Right hindlimb (tissue), 1 donor: ENCODE data around the gene ISCA1.
"Not testable (repeated sequence)": the region's sequence is repeated elsewhere in the genome, so short reads cannot be mapped to it uniquely, and the experiment has no call there.

Experiments used
- DNase-seq: peaks from one replicate; pipeline ENCODE4 v3.0.0-alpha.2; 2018

The ISCA1 gene

DNA sequence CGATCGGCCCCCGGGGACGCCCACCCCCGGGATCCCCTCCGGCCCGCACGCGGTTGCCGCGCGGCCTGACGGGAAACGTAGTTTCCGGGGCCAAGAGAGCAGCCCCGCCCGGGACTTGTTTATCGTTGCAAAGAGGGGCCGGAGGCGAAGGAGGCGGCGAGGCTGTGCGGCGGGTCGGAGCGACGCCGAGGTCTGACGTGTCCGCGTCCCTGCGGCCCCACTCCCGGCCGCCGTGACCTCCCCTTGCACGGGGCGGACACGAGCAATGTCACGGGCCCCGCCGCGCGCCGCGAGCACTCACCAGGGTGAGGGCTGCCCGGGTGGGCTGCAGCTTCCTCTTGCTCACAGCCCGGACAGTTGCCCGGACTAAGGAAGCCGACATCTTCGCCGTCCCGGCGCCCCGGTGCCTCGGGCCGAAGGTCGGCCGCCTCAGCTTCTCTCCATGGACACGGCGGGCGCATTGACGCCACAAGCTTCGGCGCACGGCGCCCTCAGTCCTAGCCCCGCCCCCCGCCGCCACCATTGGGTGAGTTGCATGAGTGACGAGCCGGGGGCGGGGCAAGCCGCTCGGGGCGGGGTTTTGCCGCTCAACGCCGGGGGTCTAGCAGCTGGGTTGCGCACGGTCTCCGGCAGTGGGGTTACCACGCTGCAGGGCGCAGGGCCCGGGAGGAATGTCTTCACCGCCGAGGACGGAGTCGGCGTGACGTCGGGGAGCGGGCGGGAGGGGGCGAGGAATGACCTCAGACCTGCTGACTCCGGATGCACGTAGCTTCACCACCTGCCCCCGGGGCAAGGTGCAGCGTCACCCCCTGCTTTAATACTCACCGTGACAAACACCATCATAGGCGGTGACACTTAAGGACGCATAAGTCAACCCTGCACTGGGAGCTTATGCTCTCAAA lies at the start of gene ISCA1:
TSS of gene ISCA1 (minus strand) at position 462 of the 902 bp plus-strand sequence. CDS start at position 382, 80 bp downstream.
- DNase-seq = peak; percentile 97

DNA sequence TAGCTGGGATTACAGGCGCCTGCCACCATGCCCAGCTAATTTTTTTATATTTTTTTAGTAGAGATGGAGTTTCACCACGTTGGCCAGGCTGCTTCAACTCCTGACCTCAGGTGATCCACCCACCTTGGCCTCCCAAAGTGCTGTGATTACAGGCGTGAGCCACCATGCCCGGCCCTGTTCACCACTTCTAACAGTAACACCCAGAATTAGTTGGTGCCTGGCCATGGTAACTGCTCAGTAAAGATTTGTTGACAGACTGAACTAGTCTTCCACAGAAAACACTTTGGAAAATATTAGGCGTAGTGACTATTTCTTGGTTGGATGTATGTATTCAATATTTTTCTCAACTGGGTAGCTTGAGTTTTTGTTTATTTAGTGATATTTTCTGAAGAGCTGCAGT lies 47.8 kb upstream of the ISCA1 start:
- DNase-seq = no peak

DNA sequence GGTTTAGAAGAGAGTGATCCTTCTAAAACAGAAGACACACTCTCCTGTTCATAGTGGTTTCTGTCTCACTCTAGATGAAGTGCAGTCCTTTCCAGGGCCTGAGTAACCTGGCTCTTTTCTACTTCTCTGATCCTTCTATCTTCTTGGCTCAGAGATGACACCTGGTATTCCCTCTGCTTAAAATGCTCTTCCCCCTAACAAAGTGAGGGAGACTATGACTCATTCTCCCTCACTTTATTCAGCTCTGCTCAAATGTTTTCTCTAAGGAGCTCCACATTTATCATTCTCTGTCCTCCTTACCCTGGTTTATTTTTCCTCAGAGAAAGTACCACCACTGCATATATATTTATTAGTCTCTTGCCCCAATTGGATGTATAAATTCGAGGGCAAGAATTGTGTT lies 47.3 kb upstream of the ISCA1 start:
- DNase-seq = no peak

DNA sequence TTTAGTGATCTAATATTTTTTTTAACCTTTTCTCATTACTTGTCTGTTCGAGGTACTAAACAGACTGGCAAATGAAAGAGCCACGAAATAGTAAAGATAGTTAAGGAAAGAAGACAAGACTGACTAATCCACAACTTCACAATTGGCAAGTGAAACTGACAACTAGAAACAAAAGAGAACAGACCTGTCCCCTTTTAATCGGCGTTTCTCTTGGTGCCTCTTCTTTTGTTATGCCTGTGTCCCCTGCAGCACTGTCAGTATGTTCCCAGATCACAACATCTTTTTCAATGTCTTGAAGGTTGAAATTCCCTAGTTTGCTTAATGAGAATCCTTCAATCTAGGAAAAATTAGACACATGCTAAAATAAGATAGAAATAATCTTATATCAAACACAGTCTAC lies 45.8 kb upstream of the ISCA1 start:
- DNase-seq = no peak

DNA sequence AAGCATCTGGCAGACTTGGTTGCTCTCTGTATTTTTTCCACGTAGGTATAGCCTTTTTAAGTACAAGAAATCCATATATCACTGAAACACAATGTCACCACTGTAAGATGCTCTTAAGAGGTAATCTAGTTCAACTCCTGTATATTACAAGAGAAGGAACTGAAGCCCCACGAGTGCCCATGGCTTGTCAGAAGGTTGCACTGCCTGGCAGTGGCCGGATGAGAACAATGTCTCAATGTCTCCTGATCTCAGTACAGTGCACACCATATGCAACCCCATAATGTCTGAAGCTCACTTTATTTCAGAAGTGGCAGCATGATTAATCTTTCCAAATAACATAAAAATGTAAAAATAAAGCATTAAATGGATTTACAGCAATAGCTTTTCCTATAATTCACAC lies 44.2 kb upstream of the ISCA1 start:
- DNase-seq = no peak

DNA sequence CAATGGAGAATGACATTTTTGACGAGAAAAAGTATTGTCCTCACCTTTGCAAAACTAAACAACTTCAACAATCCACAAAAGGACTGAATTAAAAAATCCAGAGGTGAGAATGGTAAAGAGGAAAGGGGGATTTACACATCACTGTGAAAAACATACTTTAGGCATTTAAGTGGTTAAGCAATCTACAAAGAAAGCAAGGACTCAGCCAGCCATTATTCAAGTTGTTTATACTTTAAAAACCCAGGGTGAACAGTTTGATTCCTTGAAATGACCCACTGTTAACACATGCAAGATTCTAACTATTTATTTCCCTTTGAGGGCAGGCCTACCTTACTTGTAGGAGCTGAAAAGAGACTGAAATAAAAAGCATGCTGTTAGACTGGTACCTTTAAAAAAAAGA lies 42.6 kb upstream of the ISCA1 start:
- no peak for DNase-seq

DNA sequence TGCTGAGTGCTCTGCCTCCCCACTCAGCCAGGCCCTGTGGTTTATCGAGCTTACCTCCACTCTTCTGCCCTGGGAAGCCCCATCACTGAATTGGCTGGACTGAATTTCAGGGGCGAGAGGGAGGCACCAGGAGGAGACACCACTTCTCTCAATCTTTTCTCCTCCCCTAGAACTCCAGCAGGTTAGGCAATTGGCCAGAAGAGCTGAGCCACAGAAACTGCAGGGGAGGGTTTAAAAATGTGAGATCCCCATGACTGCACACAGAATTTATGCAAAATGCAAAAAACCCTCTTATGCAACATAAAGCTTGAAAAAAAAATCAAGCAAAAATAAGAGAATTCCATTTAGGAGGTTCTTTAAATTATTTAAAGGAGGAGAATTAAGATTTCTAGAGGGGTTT lies 42.0 kb upstream of the ISCA1 start:
- DNase-seq = no peak

DNA sequence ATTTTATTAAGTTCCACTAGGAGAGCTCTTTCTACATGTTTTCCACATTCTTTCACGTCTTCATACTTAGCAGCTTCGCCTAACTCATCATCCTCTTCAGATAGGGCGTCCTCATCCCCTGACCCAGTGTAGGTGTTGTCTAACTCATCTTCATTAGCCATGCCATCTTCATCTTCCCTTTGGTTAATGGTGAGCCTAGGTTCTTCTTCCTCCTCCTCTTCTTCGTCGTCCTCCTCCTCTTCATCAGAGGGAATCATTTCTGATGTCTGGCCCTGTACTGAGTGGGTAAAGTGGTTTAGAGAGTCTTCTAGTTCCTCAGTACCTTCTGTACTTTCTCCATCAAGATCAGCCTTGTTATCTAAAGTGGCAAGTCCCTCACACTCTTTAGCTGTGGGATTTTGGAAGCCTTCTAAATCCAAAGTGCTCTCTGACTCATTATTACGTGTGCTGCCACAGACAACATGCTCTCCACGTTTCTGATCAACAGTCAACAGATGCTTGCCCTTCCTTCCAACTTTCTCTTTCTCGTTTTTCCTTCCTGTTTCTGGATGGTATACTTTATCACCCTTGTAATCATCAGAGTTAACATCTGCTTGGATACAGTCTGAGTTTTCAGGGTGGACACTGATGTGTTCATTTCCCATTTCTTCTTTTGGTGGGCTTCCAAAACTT lies 40.8 kb upstream of the ISCA1 start:
- DNase-seq = no peak

DNA sequence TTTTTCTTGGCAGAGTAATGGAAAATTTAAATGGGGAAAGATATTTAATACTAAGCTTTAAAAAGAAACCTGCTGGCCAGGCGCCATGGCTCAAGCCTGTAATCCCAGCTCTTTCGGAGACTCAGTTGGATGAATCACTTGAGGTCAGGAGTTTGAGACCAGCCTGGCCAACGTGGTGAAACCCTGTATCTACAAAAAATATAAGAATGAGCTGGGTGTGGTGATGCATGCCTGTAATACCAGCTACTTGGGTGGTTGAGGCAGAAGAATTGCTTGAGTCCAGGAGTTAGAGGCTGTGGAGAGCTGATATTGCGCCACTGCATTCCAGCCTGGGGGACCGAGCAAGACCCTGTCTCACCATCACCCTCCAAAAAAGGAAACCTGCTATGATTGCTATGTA lies 39.0 kb upstream of the ISCA1 start:
- no peak for DNase-seq

DNA sequence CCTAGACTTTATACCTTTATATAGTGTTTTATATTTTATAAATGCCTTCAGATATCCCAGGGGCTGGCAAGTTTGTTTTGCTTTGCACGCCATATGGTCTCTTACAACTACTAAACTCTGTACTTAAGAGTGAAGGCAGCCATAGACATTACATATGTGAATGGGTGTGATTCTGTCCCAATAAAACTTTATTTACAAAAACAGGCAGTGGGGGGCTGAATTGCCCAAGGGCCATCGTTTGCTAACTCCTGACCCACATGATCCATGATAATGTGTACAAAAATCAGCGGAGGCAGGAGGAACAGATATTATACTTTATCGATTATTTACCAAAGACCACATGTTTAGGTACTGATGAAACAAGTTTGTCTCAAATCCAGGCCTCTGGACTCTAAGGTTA lies 35.8 kb upstream of the ISCA1 start:
- no peak for DNase-seq

DNA sequence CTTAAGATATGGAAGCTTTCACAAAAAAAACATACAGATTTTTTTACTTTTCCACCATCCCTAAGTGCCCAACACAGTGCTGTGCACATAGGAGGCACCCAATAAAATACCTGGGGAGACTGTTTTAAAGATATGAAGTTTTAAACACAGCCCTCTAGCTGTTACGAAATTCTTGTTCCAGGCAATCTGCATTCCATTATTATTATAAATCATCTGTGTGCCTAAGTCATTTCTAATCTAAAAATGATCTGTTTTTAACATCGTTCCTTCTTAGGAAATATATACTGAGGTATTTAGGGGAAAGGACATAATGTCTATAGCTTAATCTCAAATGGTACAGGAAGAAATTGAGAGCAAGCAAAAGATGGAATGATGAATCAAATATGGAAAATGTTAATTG lies 32.7 kb upstream of the ISCA1 start:
- DNase-seq = no peak

DNA sequence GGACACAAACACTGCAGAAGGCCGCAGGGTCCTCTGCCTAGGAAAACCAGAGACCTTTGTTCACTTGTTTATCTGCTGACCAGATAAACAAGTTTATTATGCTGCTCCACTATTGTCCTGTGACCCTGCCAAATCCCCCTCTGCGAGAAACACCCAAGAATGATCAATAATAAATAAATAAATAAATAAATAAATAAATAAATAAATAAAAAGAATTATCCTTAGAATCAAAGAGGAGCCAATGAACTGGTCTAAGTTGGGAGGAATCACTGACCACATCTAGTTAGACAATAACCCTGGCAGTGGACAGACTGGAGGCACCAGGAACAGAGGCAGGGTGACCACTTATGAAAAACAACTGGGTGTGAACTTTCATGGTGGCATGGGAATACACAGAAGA lies 30.6 kb upstream of the ISCA1 start:
- DNase-seq = not testable (repeated sequence)

DNA sequence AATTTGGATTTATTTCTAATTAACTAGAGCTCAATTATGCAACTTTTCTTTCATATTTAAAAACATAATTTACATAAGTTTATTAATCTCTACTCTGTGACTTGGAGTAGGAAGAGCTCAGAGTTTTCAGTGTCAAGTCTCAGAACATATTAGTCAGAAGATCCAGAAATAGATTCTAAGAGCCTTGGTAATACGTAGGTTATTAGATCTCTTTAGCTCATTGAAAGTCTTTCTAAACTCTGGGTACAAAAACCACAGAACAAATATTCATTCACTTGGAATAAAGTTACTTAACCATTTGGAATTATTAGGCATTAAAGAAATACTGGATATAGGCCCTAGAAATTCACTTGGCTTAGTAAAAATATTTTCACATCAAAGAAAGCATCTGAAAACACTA lies 26.3 kb upstream of the ISCA1 start:
- DNase-seq = no peak

DNA sequence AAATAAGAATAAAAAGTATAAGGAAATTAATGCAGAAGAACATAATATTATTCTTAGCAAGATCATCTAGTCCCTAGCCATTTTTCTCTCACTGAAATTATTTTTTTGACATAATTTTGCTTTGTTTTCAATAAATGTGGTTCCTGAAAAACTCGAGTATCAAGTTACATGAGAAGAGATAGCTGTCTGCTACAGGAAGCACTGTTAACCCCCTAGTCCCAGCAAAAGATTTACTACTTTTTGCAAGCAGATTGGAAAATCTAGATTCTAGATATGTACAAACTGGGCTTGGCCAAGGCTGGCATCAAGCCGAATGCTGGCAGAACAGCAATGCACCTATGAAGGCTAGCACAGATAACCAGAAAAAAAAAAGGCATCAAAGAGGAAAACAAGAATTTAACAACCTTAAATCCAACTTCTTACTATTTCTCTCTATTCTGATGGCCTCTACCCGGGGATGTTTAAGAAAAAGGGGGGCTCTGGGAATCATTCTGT lies 21.9 kb upstream of the ISCA1 start:
- DNase-seq = no peak

DNA sequence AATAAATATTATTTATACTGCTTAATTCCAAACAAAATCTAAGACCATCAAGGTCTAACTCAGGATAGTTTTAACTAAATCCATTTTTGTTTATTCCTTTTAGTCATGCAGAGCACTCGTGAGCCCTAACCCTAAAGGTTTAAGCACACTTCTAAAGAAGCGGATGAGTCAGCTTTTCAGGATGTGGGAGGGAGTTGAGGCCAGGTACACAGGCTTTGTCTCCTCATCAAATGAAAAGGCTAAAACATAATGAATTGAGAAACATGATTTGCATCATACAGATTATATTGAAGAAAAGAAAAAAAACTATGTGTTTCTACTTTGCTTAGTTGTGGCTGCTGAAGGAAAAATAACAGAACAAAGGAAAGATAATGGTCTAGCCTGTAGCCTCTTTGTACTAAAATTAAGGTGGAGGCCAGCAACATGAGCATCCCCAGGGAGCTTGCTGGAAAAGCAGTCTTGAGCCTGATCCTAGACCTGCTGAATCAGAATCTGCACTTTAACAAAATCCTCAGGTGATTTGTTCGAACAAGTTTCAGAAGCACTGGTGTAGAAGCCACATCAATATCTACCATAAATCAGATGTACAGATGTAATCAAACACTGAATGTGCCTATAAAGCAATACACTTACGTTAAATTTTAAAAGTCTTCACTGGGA lies 21.1 kb upstream of the ISCA1 start:
- DNase-seq = no peak

DNA sequence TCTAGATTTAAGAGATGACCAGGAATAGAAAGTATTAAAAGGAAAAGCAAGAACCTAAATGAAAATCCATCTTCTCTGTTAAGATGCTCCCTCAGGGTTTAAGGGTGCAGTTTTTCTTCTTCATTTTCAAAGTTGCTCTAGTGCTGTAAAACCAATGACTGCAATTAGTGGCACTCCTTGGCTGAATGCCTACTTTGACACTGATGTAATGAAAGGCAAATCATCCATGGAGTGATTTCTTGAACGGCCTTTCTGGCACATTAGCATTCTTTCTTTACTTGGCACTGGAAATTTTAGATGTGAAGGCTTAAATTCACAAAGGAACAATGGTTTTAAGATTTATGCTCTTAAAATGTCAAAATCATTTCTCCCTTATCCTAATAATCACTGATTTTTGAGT lies 19.3 kb upstream of the ISCA1 start:
- no peak for DNase-seq

DNA sequence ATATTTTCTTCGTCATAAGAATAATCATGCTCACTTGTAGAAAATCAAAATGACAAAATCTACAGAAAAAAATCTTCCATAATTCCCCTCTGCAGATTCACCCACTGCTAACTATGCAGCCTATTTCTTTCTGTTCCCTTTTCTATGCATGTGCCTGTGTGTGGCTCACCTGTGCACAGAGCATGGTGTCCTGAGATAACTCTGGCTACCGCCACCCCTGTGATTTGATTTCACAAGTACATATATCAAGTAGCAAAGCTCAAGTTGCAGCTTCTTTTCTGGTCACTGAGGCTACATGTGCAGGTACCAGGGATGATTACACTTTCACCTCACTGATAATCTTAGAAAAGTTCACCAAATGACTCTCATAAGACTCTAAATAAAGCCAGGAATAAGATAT lies 18.4 kb upstream of the ISCA1 start:
- no peak for DNase-seq

DNA sequence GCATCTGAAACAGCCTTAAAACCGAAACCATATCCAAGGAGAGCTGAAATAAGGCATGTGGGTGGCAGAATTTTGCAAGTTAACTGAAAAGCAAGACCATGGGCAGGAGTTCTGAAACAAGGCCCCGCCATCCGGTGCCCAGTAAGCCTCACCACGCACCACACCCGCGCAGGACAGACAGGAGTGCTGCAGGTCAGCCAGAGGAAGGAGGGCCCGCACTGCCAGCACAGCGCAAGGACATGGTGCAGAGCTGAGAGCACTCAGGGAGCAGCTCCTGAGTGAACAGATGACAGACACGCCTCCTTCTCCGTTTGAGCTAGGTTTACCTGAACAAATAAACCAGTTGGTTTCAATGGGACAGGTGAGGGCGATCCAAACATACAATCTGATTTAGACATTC lies 16.5 kb upstream of the ISCA1 start:
- DNase-seq = no peak

DNA sequence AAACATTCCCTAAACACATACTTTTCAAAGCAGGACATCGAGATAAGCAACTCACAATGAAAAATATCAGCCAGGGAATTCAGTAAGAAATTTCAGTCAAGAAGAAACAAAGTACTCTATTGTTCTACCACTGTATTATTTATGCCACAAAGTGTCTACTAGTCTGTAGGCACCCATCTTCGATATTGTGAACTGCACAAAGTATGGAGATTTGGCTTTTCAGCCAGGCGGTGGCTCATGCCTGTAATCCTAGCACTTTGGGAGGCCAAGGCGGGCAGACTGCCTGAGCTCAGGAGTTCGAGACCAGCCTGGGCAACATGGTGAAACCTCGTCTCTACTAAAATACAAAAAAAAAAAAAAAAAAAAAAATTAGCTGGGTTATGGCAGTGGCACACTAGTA lies 8.0 kb upstream of the ISCA1 start:
- DNase-seq = not testable (repeated sequence)

DNA sequence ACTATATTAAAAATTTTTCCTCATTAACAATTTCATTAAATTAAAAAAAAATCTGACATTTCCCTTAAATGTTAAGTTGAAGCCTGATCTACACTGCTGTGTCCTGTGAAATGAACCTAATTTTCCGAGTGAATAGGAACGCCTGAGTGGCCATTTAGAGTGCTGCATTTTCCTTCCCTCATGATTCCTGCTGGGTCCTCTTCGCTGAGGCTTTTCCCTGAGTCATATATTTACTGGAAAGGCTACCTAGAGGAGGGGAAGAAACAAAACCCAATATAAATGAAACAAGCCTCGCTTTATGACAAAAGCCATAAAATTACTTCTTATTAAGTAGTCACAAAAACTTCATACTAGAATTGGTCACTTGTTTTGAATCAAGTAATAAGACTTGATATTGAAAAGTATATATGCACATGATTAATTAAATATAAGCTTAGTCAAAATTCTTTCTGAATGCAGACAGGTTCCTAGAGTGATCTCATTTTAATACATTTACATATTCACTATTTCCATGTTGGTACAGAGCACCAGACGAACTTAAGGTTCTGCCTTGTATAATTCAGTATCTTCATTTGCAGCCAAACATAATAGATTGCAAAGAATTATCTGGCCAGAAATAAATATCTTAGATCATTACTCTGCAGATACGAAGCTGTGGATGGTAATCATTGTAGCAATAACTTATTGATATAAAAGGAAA lies 6.3 kb upstream of the ISCA1 start:
- DNase-seq = no peak

DNA sequence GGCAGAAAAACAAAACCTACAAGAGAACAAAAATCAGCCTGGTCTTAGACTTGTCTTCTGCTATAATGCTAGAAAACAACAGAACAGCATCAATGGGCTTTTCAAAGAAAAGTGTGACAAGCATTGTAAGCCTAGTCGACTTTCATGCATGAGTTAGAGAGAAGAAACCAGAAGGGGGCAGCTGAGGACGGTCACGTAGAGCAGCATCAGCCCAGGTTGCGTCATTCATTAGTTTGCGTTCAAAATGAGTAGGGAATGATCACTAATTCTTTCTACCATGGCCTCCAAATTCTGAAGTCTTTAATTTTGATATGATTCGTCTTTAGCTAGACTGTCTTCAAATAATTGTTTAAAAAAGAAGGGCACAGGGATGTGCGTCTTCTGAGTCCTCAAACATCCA lies 4.7 kb upstream of the ISCA1 start:
- no peak for DNase-seq

DNA sequence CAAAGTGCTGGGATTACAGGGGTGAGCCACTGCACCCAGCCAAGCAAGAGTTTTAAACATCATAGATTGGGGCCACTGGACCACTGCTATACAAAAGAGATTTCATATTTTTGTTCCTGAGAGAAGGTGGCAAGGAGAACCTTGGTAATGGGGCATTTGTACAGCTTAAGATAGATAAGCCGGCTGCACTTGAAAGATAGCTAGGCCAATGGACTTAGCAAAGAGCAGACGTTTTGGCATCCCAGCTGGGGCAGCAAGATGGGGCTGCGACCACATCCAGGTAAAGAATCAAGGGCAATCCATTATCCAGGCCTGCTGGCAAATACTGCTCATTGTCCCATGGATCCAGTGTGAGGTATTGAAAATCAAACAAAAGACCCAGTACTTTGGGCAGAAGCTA lies 3.9 kb upstream of the ISCA1 start:
- DNase-seq = no peak

DNA sequence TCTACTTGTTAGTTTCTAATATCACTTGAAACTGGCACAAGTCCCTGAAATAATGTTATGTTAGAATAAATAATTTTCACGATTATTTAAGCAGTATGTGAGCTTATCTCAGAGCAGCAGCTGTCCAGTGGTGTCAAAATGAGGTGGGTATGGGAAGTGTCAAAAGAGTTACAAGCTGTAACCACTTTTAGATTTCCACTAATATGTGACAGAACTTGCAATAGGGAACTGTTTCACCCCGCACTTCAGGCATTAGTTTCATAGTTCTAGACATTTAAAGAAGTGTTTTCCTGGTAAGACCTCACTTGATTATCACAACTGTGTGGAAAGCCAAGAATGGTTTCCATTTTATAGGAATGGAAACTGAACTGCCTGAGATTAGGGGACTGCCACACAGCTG lies 2.9 kb upstream of the ISCA1 start:
- DNase-seq = no peak
